Transverse colon (tissue), 3 donors: ENCODE results near the gene RPL23.

Source experiments
- CTCF ChIP-seq, 5 experiments: fragments of 200-600 bp in 3 of 5; fragments of 450-650 bp in 2 of 5; sonication (generic) in 3 of 5; IDR thresholded peaks; 1 replicate in 2 of 5; 2 replicates in 3 of 5; pipeline ENCODE4 v1.5.1; 2016 to 2017; ENCODE audit warnings: antibody characterized with exemption in 5 of 5, inconsistent platforms in 3 of 5, mild to moderate bottlenecking in 2 of 5, moderate library complexity in 1 of 5
- EP300 ChIP-seq: sonication (generic); formaldehyde crosslinking; IDR thresholded peaks from one replicate; pipeline ENCODE4 v1.6.1; 2017; ENCODE audit warnings: antibody characterized with exemption, low read depth
- POLR2A ChIP-seq: fragments of 450-650 bp; IDR thresholded peaks from one replicate; pipeline ENCODE4 v1.6.1; 2016; ENCODE audit warnings: antibody characterized with exemption, mild to moderate bottlenecking, moderate library complexity

DNA sequence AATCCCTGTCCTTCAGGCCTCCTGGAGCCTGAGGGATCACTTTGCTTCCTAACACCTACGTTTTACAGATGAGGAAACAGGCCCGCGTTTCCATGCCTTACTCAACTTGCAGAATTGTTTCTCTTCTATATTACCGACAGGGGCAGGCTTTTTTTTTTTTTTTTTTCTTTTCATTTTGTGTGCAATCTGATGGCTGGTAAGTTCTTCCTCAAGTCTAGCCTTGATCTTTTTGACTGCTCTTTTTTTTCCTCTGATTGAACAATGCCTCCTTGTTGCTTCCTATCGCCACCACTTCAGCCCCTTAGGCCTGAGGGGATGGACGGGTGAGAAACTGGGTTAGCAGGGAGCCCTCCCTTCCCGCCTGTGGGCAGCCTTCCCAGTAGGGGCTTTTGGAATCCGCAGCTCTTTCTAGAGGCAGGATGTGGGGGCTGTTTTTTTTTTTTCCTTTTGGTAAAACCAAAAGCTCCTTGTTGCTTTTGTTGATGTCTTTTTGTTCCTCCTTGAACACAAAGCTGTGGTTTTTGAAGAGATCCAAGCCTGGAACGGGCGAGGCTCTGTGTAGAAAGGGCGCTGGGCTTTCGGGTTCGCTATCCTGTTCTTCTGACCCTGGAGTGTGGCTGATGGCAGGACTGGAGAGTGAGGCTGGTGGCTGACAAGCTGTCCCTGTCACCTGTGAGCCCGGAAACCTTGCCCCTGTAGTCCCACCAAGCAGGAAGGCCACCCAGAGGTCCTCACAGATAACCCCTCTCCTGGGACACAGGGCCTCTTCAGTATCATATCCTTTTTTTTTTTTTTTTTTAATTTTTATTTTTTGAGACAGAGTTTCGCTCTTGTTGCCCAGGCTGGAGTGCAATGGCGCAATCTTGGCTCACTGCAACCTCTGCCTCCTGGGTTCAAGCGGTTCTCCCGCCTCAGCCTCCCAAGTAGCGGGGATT, 30.3 kb upstream of the RPL23 start:
- TF ChIP-seq CTCF (IDR thresholded peaks at IDR 0.05) = peak in 1 of 5 experiments; percentile 8
- TF ChIP-seq EP300 = no peak
- TF ChIP-seq POLR2A = no peak
